GM23248 (cell line): ENCODE results near the gene UMODL1. TPM values are rescaled to one million over a fixed set of nuclear protein-coding genes. Genes with fewer than 3 reads are reported as not detected.

Source experiments
- DNase-seq: peaks from one replicate; pipeline ENCODE4 v3.0.0-alpha.2; 2015
- H2AFZ ChIP-seq: fragments of 200-600 bp; sonication (generic); 2 replicates; pipeline ENCODE4 v1.6.1; 2016; ENCODE audit warnings: antibody characterized with exemption
- H3F3A ChIP-seq: fragments of 200-600 bp; sonication (generic); 2 replicates; pipeline ENCODE4 v1.6.1; 2016; ENCODE audit warnings: mild to moderate bottlenecking, antibody characterized with exemption, mixed run types; ENCODE audit not compliant: insufficient read depth
- H3K27ac ChIP-seq: fragments of 200-600 bp; sonication (generic); 2 replicates; pipeline ENCODE4 v1.5.1; 2016; ENCODE audit warnings: mild to moderate bottlenecking
- H3K27me3 ChIP-seq: fragments of 200-600 bp; sonication (generic); replicated peaks from 2 replicates; pipeline ENCODE4 v1.6.1; 2016; ENCODE audit warnings: mild to moderate bottlenecking; ENCODE audit not compliant: insufficient read depth
- H3K36me3 ChIP-seq: fragments of 200-600 bp; sonication (generic); 2 replicates; pipeline ENCODE4 v1.6.1; 2016; ENCODE audit warnings: low read depth, mild to moderate bottlenecking
- H3K4me1 ChIP-seq: fragments of 200-600 bp; sonication (generic); 2 replicates; pipeline ENCODE4 v1.6.1; 2016; ENCODE audit warnings: mild to moderate bottlenecking; ENCODE audit not compliant: insufficient read depth
- H3K4me2 ChIP-seq: fragments of 200-600 bp; sonication (generic); one replicate; pipeline ENCODE4 v1.6.1; 2016; ENCODE audit warnings: mild to moderate bottlenecking; ENCODE audit not compliant: unreplicated experiment
- H3K4me3 ChIP-seq: fragments of 200-600 bp; sonication (generic); 2 replicates; pipeline ENCODE4 v1.5.1; 2016; ENCODE audit warnings: mild to moderate bottlenecking
- H3K79me2 ChIP-seq: fragments of 200-600 bp; sonication (generic); 2 replicates; pipeline ENCODE4 v1.6.1; 2016; ENCODE audit warnings: mild to moderate bottlenecking; ENCODE audit not compliant: insufficient read depth
- H3K9ac ChIP-seq: fragments of 200-600 bp; sonication (generic); 2 replicates; pipeline ENCODE4 v1.6.1; 2016; ENCODE audit warnings: mild to moderate bottlenecking
- H3K9me2 ChIP-seq: fragments of 200-600 bp; sonication (generic); 2 replicates; pipeline ENCODE4 v1.6.1; 2016; ENCODE audit warnings: mixed run types, mild to moderate bottlenecking, moderate library complexity; ENCODE audit not compliant: insufficient read depth
- H3K9me3 ChIP-seq: fragments of 200-600 bp; sonication (generic); one replicate; pipeline ENCODE4 v1.6.1; 2017; ENCODE audit warnings: low read depth
- H4K20me1 ChIP-seq: fragments of 200-600 bp; sonication (generic); 2 replicates; pipeline ENCODE4 v1.6.0; 2016; ENCODE audit not compliant: insufficient read depth
- EZH2 ChIP-seq: fragments of 200-600 bp; sonication (generic); IDR thresholded peaks from 2 replicates; pipeline ENCODE4 v1.6.1; 2018; ENCODE audit warnings: antibody characterized with exemption, mild to moderate bottlenecking; ENCODE audit not compliant: insufficient read depth, poor library complexity, severe bottlenecking
- EZH2phosphoT487 ChIP-seq: fragments of 200-600 bp; sonication (generic); IDR thresholded peaks from 2 replicates; pipeline ENCODE4 v1.6.1; 2018; ENCODE audit warnings: antibody characterized with exemption, moderate library complexity, mild to moderate bottlenecking, low read depth; ENCODE audit not compliant: insufficient read depth
- whole genome bisulfite sequencing, 2 experiments: methylation state at CpG; one replicate each; pipeline ENCODE4 v1.1.6; 2015 to 2017; ENCODE audit warnings: low lambda C conversion rate in 2 of 2, low coverage in 1 of 2; ENCODE audit errors: missing lambda C conversion rate in 2 of 2; 5-methylcytosine and 5-hydroxymethylcytosine counted together
- in situ Hi-C: fragments of 300-500 bp; cut with MboI; formaldehyde crosslinking; loops from 2 replicates; pipeline ENCODE4 v1.15.0; 2020
- polyA plus RNA-seq: library from polyadenylated mRNA; unstranded; fragments of >200 nt; fragmentation: Nextera tagmentation; extraction: Ambion mirVana; gene quantifications from 2 replicates; pipeline ENCODE4 v1.2.1, GENCODE V29; 2016
- total RNA-seq: library from RNA; depleted of rRNA; stranded (reverse); fragments of >200 nt; shearing (Covaris generic); gene quantifications from 2 replicates; pipeline ENCODE4 v1.2.3, GENCODE V29; 2014

Gene UMODL1
- total and polyA plus RNA-seq, 2 experiments from 2014 or later, result not detected

DNA sequence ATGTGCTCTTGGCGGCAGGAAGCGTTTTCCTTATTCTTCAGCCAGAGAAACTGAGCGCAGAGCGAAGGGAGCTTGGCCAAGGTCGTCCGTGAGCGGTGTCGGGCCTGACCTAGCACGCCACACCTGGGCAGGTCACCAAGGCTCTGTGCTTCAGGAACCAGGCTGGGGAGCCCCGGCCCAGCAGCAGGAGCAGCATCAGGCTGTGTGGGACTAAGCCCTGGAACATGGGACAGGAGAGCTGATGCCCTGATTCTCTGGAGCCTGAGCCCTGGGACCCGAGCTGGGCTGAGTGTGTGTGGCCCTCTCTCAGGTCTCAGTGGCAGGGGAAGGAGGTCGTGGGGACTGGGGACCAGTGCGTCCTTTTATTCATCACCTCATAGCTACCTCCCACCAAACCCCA lies 82.6 kb downstream of the UMODL1 start:
- TF ChIP-seq EZH2 (no peak), EZH2phosphoT487 (no peak)
- DNase-seq, result no peak
- peaks cover 15% of the 10 kb centered on the region for H3K27me3 ChIP-seq
- no peaks in the 10 kb centered on the region for H3F3A ChIP-seq
- H3K4me3 ChIP-seq, result no peak overlapping the region
- no peaks in the 10 kb centered on the region for H3K36me3 ChIP-seq
- in situ Hi-C loops, result loop anchor here (25.0 kb wide), 1 partner anchor 659 kb away; no protein-coding TSS in a partner anchor
- no peaks in the 10 kb centered on the region for H3K79me2 ChIP-seq
- no peaks in the 10 kb centered on the region for H3K4me1 ChIP-seq
- no peaks in the 10 kb centered on the region for H3K9me2 ChIP-seq
- no peak overlapping the region for H2AFZ ChIP-seq
- H3K4me2 ChIP-seq, result no peak overlapping the region
- no peak overlapping the region for H3K9ac ChIP-seq
- no peak overlapping the region for H3K27ac ChIP-seq
- no peaks in the 10 kb centered on the region for H4K20me1 ChIP-seq
- WGBS, 2 experiments, result 44 to 56% methylated on average over 10 to 13 of the region's 13 CpGs
- H3K9me3 ChIP-seq, result no peaks in the 10 kb centered on the region

DNA sequence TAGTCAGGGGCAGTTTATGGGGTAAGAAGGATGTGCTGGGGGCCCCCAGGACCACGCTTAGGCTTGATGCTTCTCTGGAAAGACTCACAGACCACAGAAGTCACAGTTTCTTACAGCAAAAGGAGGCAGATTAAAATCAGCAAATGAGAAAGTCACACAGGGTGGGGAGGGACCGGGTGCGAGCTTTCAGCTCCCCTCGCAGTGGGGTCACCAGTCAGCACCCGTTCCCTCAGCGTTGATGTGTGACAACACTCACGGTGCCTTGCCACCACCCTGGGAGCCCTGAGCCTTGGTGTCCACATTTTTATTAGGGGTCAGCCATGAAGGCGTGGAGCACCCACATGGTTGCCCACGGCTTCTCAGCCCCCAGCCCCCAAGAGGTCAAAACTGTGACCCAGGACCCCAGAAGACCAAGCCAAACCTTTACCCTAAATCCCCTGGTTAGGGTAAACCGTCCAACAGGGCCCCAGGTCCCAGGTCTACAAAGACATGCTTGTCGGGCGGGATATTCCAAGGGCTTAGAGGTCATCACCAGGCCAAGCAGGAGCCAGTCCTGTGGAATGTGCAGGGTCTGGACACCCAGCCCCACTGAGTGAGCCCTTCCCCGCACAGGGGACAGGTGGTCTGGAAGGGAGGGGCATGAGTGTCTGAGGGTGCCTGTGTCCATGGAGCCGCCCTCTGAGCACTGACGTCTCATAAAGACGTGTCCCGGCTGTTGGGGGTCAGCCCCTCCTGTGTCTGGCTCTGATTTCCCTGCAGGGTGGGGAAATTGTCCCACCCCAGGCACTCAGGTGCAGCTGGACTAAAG lies 83.3 kb downstream of the UMODL1 start:
- no peak overlapping the region for H3K9ac ChIP-seq
- H3K4me2 ChIP-seq, result no peak overlapping the region
- H3K9me2 ChIP-seq, result no peaks in the 10 kb centered on the region
- TF ChIP-seq EZH2 (no peak), EZH2phosphoT487 (no peak)
- no peaks in the 10 kb centered on the region for H4K20me1 ChIP-seq
- H3K27ac ChIP-seq, result no peak overlapping the region
- no peaks in the 10 kb centered on the region for H3K9me3 ChIP-seq
- peaks cover 15% of the 10 kb centered on the region for H3K27me3 ChIP-seq
- H3K79me2 ChIP-seq, result no peaks in the 10 kb centered on the region
- 53 to 57% methylated on average over 17 of the region's 17 CpGs for WGBS, 2 experiments
- H2AFZ ChIP-seq, result no peak overlapping the region
- no peaks in the 10 kb centered on the region for H3K36me3 ChIP-seq
- no peak for DNase-seq
- no peaks in the 10 kb centered on the region for H3F3A ChIP-seq
- H3K4me1 ChIP-seq, result no peaks in the 10 kb centered on the region
- in situ Hi-C loops, result loop anchor here (25.0 kb wide), 1 partner anchor 658 kb away; no protein-coding TSS in a partner anchor
- no peak overlapping the region for H3K4me3 ChIP-seq

- no peaks in the 10 kb centered on the region for H3K79me2 ChIP-seq
- no peak overlapping the region for H3K4me3 ChIP-seq
- no peaks in the 10 kb centered on the region for H3K9me3 ChIP-seq
- no peaks in the 10 kb centered on the region for H4K20me1 ChIP-seq
- DNase-seq, result no peak
- H3K27me3 ChIP-seq, result peaks cover 15% of the 10 kb centered on the region
- in situ Hi-C loops, result loop anchor here (25.0 kb wide), 1 partner anchor 657 kb away; no protein-coding TSS in a partner anchor
- no peak overlapping the region for H2AFZ ChIP-seq
- WGBS, 2 experiments, result 68 to 69% methylated on average over 23 of the region's 23 CpGs
- no peaks in the 10 kb centered on the region for H3F3A ChIP-seq
- no peak overlapping the region for H3K9ac ChIP-seq
- no peak overlapping the region for H3K27ac ChIP-seq
- no peaks in the 10 kb centered on the region for H3K9me2 ChIP-seq
- H3K4me2 ChIP-seq, result no peak overlapping the region
- H3K36me3 ChIP-seq, result no peaks in the 10 kb centered on the region
- H3K4me1 ChIP-seq, result no peaks in the 10 kb centered on the region
- TF ChIP-seq EZH2phosphoT487, result no peak
- TF ChIP-seq EZH2, result no peak
Measured at GRCh38 chr21:42155045-42155855, 84.1 kb downstream of the UMODL1 start.

DNA sequence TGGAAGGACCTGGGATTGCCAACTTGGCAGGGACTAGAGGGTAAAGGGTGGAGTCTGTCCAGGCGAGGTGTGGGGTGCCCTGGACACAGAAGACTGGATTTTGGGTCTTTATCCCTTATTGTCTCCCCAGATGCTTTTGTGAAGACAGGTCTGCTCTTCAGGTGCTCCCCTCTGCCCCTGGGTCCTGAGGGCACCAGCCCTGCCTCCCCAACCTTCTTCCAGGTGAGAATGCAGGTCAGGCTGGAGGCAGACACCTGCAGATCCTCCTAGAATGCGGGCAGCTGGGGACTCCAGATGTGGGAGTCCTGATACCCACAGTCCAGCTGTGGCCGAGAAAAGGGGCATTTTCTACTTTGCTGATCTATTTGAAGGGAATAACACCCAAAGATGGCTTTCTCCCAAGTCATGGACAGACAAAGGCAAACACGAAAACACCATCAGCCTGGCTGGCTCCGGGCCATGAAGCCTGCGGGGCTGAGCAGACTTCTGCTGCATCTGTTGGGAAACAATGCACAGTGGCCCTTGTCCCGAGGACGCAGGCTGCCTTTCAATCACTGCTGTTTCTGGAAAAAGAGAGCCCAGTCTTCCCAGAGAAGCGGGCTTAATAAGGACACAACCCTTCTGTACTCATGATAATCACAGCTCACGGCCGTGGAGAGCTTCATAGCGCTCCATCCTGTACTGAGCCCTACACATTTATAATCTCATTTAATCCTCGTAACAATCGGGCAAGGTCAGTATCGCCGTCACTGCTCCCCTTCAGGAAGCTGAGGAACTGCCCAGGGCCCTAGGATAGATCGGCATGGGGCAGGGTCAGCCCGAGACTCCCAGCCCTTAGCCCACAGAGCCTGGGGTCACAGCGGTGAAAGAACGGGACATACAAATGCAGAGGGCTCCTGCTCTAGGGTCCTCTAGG lies 85.8 kb downstream of the UMODL1 start:
- DNase-seq, result no peak
- Histone ChIP-seq H3K36me3 (no peaks in the 10 kb centered on the region), H3K4me2 (no peak overlapping the region), H3K4me3 (no peak overlapping the region), H3K79me2 (no peaks in the 10 kb centered on the region), H3F3A (no peaks in the 10 kb centered on the region), H3K27me3 (peaks cover 15% of the 10 kb centered on the region), H3K9me3 (no peaks in the 10 kb centered on the region), H2AFZ (no peak overlapping the region), H3K9ac (no peak overlapping the region), H4K20me1 (no peaks in the 10 kb centered on the region), H3K9me2 (no peaks in the 10 kb centered on the region), H3K27ac (no peak overlapping the region), H3K4me1 (no peaks in the 10 kb centered on the region)
- in situ Hi-C loops, result loop anchor here (25.0 kb wide), 1 partner anchor 655 kb away; no protein-coding TSS in a partner anchor
- TF ChIP-seq EZH2phosphoT487 (no peak), EZH2 (no peak)
- 45 to 46% methylated on average over 20 of the region's 20 CpGs for WGBS, 2 experiments
